H1 (cell line): ENCODE data around the gene WDSUB1. TPM values are rescaled to one million over a fixed set of nuclear protein-coding genes. Genes with fewer than 3 reads are reported as not detected.

Source experiments
- polyA plus RNA-seq, 7 experiments: library from polyadenylated mRNA; depleted of rRNA in 3 of 7; stranded (reverse) in 5 of 7; unstranded in 2 of 7; fragments of >200 nt in 5 of 7; fragments of 200-250 nt in 2 of 7; gene quantifications; 1 replicate in 5 of 7; 2 replicates in 1 of 7; 4 replicates in 1 of 7; pipeline versions ENCODE4 v1.2.1 to v1.2.3, GENCODE V29; 2011 to 2013; ENCODE audit warnings: missing spikeins in 2 of 7, mixed read lengths in 2 of 7
- total RNA-seq: library from RNA; stranded (reverse); fragmentation: NEBNext Ultra II Directional; extraction: Animal tissue kit (Norgen Biotek cat#: 25700); gene quantifications from 2 replicates; pipeline ENCODE4 v1.2.1, GENCODE V29; 2021
- TF ChIP-seq, protein P1 (sequence below): fragments of 300-600 bp; sonication (generic); IDR thresholded peaks from 2 replicates; pipeline ENCODE4 v1.7.1; 2012; ENCODE audit warnings: low read length, moderate library complexity, mild to moderate bottlenecking, inconsistent platforms; ENCODE audit not compliant: insufficient replicate concordance
- TF ChIP-seq, protein P2 (sequence below), 3 experiments: IDR thresholded peaks; 1 replicate in 2 of 3; 2 replicates in 1 of 3; pipeline versions ENCODE4 v1.5.1 to v1.6.1; 2011; ENCODE audit warnings: low read length in 3 of 3, mild to moderate bottlenecking in 3 of 3, inconsistent platforms in 2 of 3, low read depth in 1 of 3, moderate library complexity in 1 of 3; ENCODE audit not compliant: insufficient read depth in 1 of 3; ENCODE audit errors: control extremely low read depth in 1 of 3

The WDSUB1 gene
- total and polyA plus RNA-seq, 2 of the 8 experiments (the other 6 are each of a cell fraction or from before 2014, with no cell fraction given): 5.5 to 8.0 TPM

DNA sequence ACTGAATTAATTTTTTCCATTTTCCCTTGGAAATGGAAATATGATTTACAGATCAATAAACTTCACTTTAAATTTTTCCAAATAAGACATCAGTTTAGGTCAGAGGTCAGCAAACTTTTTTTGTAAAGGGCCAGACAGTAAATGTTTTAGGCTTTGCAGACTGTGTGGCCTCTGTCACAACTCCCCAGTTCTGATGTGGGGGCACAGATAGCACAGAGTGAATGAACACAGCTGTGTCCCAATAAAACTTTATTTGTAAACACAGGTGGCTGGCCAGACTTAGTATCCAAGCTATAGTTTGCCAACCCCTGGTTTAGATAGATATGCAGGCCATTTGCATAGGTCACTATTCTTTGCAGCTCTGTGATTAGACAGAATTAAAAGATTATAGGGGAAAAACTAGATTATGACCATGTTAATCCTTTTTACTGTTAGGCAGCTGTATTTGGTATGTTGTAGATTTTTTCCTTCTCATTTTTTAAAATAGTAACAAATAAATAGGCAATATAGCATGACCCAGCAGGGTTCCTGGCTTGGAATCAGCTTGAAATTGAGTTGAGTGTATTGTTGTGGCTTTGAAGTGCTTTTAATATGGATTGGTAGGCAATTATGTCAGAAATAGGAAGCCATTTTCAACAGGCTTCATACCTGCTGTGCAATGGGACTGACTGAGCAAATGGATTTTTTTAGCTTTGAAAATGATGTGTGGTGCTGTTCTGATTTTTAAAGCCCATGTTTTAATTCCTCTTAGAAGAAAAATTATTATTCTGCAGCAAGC, 59.7 kb downstream of the WDSUB1 start (continued):
- TF ChIP-seq, protein P1, sequence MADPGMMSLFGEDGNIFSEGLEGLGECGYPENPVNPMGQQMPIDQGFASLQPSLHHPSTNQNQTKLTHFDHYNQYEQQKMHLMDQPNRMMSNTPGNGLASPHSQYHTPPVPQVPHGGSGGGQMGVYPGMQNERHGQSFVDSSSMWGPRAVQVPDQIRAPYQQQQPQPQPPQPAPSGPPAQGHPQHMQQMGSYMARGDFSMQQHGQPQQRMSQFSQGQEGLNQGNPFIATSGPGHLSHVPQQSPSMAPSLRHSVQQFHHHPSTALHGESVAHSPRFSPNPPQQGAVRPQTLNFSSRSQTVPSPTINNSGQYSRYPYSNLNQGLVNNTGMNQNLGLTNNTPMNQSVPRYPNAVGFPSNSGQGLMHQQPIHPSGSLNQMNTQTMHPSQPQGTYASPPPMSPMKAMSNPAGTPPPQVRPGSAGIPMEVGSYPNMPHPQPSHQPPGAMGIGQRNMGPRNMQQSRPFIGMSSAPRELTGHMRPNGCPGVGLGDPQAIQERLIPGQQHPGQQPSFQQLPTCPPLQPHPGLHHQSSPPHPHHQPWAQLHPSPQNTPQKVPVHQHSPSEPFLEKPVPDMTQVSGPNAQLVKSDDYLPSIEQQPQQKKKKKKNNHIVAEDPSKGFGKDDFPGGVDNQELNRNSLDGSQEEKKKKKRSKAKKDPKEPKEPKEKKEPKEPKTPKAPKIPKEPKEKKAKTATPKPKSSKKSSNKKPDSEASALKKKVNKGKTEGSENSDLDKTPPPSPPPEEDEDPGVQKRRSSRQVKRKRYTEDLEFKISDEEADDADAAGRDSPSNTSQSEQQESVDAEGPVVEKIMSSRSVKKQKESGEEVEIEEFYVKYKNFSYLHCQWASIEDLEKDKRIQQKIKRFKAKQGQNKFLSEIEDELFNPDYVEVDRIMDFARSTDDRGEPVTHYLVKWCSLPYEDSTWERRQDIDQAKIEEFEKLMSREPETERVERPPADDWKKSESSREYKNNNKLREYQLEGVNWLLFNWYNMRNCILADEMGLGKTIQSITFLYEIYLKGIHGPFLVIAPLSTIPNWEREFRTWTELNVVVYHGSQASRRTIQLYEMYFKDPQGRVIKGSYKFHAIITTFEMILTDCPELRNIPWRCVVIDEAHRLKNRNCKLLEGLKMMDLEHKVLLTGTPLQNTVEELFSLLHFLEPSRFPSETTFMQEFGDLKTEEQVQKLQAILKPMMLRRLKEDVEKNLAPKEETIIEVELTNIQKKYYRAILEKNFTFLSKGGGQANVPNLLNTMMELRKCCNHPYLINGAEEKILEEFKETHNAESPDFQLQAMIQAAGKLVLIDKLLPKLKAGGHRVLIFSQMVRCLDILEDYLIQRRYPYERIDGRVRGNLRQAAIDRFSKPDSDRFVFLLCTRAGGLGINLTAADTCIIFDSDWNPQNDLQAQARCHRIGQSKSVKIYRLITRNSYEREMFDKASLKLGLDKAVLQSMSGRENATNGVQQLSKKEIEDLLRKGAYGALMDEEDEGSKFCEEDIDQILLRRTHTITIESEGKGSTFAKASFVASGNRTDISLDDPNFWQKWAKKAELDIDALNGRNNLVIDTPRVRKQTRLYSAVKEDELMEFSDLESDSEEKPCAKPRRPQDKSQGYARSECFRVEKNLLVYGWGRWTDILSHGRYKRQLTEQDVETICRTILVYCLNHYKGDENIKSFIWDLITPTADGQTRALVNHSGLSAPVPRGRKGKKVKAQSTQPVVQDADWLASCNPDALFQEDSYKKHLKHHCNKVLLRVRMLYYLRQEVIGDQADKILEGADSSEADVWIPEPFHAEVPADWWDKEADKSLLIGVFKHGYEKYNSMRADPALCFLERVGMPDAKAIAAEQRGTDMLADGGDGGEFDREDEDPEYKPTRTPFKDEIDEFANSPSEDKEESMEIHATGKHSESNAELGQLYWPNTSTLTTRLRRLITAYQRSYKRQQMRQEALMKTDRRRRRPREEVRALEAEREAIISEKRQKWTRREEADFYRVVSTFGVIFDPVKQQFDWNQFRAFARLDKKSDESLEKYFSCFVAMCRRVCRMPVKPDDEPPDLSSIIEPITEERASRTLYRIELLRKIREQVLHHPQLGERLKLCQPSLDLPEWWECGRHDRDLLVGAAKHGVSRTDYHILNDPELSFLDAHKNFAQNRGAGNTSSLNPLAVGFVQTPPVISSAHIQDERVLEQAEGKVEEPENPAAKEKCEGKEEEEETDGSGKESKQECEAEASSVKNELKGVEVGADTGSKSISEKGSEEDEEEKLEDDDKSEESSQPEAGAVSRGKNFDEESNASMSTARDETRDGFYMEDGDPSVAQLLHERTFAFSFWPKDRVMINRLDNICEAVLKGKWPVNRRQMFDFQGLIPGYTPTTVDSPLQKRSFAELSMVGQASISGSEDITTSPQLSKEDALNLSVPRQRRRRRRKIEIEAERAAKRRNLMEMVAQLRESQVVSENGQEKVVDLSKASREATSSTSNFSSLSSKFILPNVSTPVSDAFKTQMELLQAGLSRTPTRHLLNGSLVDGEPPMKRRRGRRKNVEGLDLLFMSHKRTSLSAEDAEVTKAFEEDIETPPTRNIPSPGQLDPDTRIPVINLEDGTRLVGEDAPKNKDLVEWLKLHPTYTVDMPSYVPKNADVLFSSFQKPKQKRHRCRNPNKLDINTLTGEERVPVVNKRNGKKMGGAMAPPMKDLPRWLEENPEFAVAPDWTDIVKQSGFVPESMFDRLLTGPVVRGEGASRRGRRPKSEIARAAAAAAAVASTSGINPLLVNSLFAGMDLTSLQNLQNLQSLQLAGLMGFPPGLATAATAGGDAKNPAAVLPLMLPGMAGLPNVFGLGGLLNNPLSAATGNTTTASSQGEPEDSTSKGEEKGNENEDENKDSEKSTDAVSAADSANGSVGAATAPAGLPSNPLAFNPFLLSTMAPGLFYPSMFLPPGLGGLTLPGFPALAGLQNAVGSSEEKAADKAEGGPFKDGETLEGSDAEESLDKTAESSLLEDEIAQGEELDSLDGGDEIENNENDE: no peak
- TF ChIP-seq, protein P2, sequence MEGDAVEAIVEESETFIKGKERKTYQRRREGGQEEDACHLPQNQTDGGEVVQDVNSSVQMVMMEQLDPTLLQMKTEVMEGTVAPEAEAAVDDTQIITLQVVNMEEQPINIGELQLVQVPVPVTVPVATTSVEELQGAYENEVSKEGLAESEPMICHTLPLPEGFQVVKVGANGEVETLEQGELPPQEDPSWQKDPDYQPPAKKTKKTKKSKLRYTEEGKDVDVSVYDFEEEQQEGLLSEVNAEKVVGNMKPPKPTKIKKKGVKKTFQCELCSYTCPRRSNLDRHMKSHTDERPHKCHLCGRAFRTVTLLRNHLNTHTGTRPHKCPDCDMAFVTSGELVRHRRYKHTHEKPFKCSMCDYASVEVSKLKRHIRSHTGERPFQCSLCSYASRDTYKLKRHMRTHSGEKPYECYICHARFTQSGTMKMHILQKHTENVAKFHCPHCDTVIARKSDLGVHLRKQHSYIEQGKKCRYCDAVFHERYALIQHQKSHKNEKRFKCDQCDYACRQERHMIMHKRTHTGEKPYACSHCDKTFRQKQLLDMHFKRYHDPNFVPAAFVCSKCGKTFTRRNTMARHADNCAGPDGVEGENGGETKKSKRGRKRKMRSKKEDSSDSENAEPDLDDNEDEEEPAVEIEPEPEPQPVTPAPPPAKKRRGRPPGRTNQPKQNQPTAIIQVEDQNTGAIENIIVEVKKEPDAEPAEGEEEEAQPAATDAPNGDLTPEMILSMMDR (IDR thresholded peaks at IDR 0.05; ENCODE audit: control extremely low read depth in 1 of 3, insufficient read depth in 1 of 3, low read depth in 1 of 3, low read length in 3 of 3): no peak
